ENCODE measurements around the gene NGEF. TPM values are rescaled to one million over a fixed set of nuclear protein-coding genes. Genes with fewer than 3 reads are reported as not detected.
A peak's percentile ranks its signal among the peaks of the same experiment; 100 is the strongest.

The NGEF gene
- total RNA-seq, 1 donor from 2014 or later, result 0.39 TPM

GRCh38 chr2:232900811-232901735 lies 112.0 kb downstream of the NGEF start:
- DNase-seq (ENCODE audit: low read depth in 2 of 2), result no peak

- peak; percentile 38 to 80 for DNase-seq (ENCODE audit: low read depth in 2 of 2)
Measured at GRCh38 chr2:232898592-232899543, 114.2 kb downstream of the NGEF start.

- no peak for DNase-seq (ENCODE audit: low read depth in 2 of 2)
Measured at GRCh38 chr2:232897598-232898408, 115.3 kb downstream of the NGEF start.

DNA sequence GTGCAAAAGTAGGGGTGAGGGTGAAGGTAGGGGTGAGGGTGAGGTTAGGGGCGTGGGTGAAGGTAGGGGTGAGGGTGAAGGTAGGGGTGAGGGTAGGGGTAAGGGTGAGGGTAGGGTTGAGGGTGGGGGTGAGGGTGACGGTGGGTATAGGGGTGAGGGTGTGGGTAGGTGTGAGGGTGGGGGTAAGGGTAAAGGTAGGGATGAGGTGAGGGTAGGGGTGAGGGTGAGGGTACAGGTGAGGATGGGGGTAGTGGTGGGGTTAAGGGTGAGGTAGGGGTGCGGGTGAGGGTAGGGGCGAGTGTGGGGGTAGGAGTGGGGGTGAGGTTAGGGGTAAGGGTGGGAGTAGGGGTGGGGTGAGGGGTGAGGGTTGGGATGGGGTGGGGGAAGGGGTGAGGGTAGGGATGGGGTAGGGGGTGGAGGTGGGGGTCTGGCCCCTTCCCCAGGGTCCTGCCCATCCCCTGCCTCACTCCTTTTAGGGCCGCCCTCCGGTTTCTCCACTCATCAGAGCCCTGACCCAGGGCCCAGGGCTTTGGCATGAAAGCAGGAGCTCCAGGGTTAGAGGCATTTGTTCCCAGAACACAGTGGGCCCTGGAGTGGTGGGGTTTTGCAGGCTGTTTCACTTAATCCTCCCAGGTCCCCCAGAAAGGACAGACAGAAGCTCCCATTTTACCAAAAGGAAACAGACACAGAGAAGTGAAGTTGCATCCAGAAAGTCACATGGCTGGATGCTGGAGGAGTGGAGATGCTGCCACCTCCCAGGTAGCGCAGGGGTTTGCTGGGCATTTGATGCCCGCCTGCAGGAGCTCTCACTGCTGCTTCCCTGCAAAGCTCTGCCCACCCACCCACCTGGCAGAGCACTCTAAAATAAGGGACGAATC lies 116.1 kb downstream of the NGEF start:
- no peak for DNase-seq (ENCODE audit: low read depth in 2 of 2)

- no peak for DNase-seq (ENCODE audit: low read depth in 2 of 2)
Measured at GRCh38 chr2:232896111-232896510, 116.9 kb downstream of the NGEF start.

DNA sequence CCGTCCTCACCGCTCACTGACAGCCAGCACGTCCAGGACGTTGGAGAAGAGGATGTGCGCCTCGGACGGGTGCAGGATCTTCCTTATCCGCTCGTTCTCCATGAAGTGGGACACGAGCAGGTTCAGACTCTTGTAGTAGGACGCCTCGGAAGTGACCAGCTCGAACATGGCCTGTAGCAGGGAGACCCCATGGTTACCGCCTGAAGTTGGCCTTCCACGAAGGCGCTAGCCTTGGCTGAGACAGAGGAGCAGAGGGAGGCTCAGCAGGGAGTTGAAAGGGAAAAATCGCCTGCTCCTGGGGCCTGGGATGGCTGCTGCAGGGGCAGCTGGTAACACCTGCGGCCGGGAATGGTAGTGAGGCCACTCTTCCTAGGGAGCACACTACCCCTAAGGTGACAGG lies 118.3 kb downstream of the NGEF start:
- no peak for DNase-seq (ENCODE audit: low read depth in 2 of 2)

- DNase-seq (ENCODE audit: low read depth in 2 of 2), result no peak
Measured at GRCh38 chr2:232894251-232894650, 118.8 kb downstream of the NGEF start.

- no peak for DNase-seq (ENCODE audit: low read depth in 2 of 2)
Measured at GRCh38 chr2:232893834-232894233, 119.2 kb downstream of the NGEF start.

DNA sequence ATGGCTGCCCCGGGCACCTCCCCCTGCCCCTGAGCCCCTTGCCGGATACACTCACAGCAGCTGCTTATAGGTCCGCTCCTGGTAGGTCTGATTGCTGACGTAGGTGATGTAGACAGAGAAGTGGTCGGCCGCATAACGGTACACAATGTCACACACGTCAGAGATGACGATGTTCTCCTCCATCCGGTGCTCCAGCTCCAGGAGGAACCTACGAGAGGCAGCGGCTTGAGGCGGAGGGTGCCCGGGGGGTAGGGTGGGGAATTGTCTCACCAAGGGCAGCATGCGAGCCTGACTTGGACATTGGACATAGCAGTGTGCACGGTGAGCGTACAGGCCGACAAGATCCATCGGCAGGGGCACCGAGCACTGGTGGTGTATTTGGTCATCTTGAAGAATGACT lies 120.2 kb downstream of the NGEF start:
- no peak for DNase-seq (ENCODE audit: low read depth in 2 of 2)

DNA sequence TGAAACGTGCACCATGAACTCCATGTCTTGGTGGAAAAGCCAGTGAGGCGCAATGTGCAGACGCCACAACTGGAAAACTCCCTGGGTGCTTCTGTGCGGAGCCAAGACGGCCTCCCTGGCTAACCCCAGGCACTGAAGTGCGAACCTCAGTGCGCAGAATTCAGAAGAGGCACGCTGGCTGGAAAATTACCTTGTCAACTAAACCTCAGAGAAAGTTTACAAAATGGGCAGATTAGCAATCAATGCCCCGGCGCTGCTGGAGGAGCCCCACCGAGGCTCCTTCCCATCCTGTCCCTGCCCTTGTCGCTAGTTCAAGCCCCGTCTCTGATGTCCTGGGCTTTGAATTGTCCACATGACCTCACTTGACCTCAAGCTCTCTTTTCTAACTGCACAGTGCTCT lies 120.8 kb downstream of the NGEF start:
- DNase-seq (ENCODE audit: low read depth in 2 of 2), result no peak

- peak in 1 of 2 donors; percentile 29 for DNase-seq (ENCODE audit: low read depth in 2 of 2)
Measured at GRCh38 chr2:232891621-232892071, 121.4 kb downstream of the NGEF start.

DNA sequence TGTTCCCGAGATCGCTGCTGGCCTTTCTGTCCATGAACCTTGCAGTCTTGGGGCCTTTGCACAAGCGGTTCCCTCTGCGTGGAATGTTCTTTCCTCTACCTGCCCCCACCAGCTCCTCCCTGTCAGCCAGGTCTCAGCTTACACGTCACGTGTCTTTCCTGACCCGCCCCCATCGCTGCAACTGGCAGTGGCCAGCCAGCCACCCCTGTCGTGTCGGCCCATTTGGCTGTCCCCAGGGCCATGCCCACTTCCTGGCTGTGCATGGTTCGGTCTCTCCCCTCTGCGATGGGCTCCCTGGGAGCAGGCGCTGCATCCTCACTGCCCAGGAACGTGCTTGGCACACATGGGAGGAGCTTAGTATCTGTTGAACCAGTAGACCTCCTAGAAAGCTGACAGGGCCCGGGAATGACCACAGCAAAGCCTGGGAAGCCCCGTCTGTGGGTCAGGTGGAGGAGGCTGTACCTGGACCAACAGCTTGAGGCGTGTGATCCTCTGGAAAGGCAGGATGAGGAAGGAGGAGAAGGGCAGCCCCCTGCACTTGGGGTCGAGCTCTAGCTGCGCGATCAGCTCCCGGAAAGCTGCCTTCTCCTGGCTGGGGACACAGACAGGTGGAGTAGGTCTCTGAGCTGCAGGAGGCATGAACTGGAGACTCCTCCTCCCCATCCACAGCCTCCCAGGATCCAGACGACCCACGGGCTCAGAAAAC lies 122.0 kb downstream of the NGEF start:
- peak; percentile 21 to 51 for DNase-seq (ENCODE audit: low read depth in 2 of 2)

DNA sequence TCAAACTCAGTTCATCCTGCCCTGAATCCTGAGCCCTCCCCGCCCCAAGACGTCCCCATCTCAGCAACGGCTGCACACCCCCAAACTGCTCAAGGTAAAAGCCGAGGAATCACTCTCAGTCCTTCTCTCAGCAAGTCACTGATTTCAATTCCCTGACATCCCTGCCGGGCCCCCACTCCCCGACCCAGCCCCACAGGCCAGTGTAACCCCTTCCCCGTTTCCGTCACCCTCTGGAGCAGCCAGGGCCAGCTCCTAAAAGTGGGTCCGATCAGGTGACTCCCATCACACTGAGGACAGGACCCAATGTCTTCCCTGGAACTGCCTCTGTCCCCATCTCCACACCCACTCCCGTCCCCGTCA lies 122.5 kb downstream of the NGEF start:
- DNase-seq (ENCODE audit: low read depth in 2 of 2), result no peak

DNA sequence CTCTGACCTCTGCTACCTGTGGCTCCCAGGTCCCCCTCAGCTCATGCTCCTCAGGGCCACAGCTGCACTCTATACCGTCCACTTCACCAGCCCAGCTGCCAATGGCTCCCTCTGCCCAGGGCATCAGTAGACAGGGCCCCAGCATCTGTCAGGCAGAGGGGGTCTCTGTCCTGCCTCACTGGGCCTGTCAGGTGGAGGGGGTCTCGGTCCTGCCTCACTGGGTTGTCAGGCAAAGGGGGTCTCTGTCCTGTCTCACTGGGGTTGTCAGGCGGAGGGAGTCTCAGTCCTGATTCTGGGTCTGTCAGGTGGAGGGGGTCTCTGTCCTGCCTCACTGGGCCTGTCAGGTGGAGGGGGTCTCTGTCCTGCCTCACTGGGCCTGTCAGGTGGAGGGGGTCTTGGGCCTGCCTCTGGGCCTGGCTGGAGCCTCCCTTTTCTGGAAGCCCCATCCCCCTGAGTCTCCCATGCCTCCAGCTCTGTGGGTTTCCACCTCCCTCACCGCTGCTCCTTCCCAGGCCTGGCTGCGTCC lies 123.1 kb downstream of the NGEF start:
- no peak for DNase-seq (ENCODE audit: low read depth in 2 of 2)

- no peak for DNase-seq (ENCODE audit: low read depth in 2 of 2)
Measured at GRCh38 chr2:232888839-232889529, 124.1 kb downstream of the NGEF start.

DNA sequence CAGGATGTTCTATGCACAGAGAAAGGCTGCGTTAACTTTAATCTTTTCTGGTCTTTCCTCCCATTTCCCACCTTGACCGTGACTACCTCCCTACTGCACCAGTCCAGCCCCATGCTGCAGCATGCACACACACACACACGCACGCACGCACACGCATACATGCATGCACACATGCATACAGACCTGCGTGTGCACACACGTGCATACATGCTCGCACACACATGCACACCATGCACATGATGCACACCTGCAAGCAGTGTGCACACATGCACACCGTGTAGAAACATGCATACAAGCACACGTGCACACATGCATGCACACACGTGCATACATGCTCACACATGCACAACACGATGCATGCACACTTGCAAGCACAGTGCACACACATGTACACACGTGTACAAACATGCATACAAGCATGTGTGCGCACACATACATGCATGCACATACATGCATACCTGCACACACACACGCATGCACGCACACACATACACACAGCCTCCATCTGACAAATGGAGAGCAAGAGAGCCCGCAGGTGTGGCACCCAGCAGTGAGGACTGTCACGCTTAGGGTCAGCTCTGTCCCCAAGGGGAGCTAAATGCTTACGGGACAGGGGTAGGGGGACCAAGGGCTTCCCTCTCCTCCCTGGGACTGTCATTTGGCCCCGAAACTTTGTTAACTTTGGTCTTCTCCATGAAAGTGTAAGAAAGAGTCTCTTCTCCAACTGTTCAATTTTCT lies 124.8 kb downstream of the NGEF start:
- DNase-seq (ENCODE audit: low read depth in 2 of 2), result no peak

- DNase-seq (ENCODE audit: low read depth in 2 of 2), result peak in 1 of 2 donors; percentile 13
Measured at GRCh38 chr2:232887171-232887850, 125.7 kb downstream of the NGEF start.

DNA sequence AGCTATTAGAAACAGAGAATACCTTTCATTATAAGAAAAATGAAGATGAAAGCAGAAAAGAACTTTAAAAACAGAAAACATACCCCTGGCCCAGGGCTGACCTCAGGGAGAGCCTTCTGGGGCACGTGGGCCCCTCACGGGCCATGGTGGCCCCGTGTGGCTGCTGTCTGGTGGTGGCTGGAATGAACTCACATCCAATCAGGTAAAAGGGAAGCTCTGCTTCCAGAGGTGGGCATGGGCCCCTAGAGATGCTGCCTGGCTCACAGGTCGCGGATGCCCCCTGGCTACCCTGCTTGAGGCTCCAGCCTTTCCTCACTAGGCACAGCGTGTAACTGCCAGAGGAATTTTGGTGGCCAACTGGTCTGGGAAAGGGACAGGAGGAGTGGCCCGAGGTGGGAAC lies 126.4 kb downstream of the NGEF start:
- DNase-seq (ENCODE audit: low read depth in 2 of 2), result no peak

Data from dermis microvascular lymphatic vessel endothelial cell (primary cell).